Bone marrow (tissue), 2 donors: Measurements from ENCODE around the gene MDN1.

Experiments
- DNase-seq, 2 donors: peaks; one replicate each; lab custom pipeline; 2025; lab: John Stamatoyannopoulos, UW

MDN1 gene

GRCh38 chr6:89694428-89694827, 125.2 kb downstream of the MDN1 start:
- no peak for DNase-seq

GRCh38 chr6:89693207-89693606, 126.4 kb downstream of the MDN1 start:
- no peak for DNase-seq

- DNase-seq: no peak
Observed at GRCh38 chr6:89692256-89692655, 127.3 kb downstream of the MDN1 start.

- no peak for DNase-seq
Observed at GRCh38 chr6:89690944-89691324, 128.7 kb downstream of the MDN1 start.

GRCh38 chr6:89689732-89690131, 129.9 kb downstream of the MDN1 start:
- no peak for DNase-seq

- no peak for DNase-seq
Observed at GRCh38 chr6:89688328-89688727, 131.3 kb downstream of the MDN1 start.

GRCh38 chr6:89685311-89685710, 134.3 kb downstream of the MDN1 start:
- no peak for DNase-seq

GRCh38 chr6:89682991-89683390, 136.6 kb downstream of the MDN1 start:
- no peak for DNase-seq

GRCh38 chr6:89681983-89682564, 137.5 kb downstream of the MDN1 start:
- DNase-seq: no peak

- no peak for DNase-seq
Observed at GRCh38 chr6:89680551-89680950, 139.0 kb downstream of the MDN1 start.

GRCh38 chr6:89680150-89680549, 139.4 kb downstream of the MDN1 start:
- no peak for DNase-seq

GRCh38 chr6:89679215-89680120, 140.1 kb downstream of the MDN1 start:
- DNase-seq: no peak

- DNase-seq: no peak
Observed at GRCh38 chr6:89678531-89678930, 141.1 kb downstream of the MDN1 start.

- no peak for DNase-seq
Observed at GRCh38 chr6:89675949-89676748, 143.4 kb downstream of the MDN1 start.

GRCh38 chr6:89670935-89671565, 148.5 kb downstream of the MDN1 start:
- DNase-seq: no peak

GRCh38 chr6:89669002-89669401, 150.6 kb downstream of the MDN1 start:
- no peak for DNase-seq

- DNase-seq: no peak
Observed at GRCh38 chr6:89667872-89668556, 151.6 kb downstream of the MDN1 start.

GRCh38 chr6:89662659-89663223, 156.9 kb downstream of the MDN1 start:
- DNase-seq: no peak

- no peak for DNase-seq
Observed at GRCh38 chr6:89661559-89661958, 158.0 kb downstream of the MDN1 start.

GRCh38 chr6:89660981-89661380, 158.6 kb downstream of the MDN1 start:
- no peak for DNase-seq

- DNase-seq: no peak
Observed at GRCh38 chr6:89657445-89658158, 162.0 kb downstream of the MDN1 start.
